ENCODE results near the gene SCN5A. TPM values are rescaled to one million over a fixed set of nuclear protein-coding genes. Genes with fewer than 3 reads are reported as not detected.

Gene SCN5A
- total RNA-seq, 2 experiments from 2014 or later = 0.20 to 0.52 TPM

DNA sequence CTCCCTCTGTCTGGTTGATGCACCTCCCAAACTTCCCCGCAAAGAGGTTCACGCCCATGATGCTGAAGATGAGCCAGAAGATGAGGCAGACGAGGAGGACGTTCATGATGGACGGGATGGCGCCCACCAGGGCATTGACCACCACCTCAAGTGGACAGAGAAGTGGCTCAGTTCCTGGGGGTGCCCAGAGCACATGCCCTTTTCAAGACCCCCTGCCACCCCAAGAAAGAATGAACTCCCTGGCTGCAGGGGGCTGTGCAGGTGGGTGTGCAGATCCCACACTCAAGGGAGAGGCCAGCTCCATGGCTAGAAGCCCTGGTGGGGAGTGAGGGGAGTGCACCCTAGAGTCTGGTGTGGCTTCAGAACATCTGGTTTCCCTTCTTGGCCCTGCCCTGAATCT is 89.2 kb downstream of the SCN5A start:
- Mint-ChIP-seq H3K4me3 (no peak overlapping the region), H3K4me1 (ENCODE audit: low read depth) (no peaks in the 10 kb centered on the region), H3K27me3 (peaks cover 2% of the 10 kb centered on the region), H3K36me3 (ENCODE audit: low read depth) (no peaks in the 10 kb centered on the region), H3K27ac (no peak overlapping the region), H3K9me3 (no peaks in the 10 kb centered on the region)
- intact Hi-C loops (cut with micrococcal nuclease) = no loop called here
- CTCF ChIA-PET = interaction anchor here (1.7 kb wide), 1 partner anchor 87 kb away, joined by 4 read pairs; no protein-coding TSS in a partner anchor
- ATAC-seq (no peak), DNase-seq (peak; percentile 4)
- TF ChIP-seq, protein P1, sequence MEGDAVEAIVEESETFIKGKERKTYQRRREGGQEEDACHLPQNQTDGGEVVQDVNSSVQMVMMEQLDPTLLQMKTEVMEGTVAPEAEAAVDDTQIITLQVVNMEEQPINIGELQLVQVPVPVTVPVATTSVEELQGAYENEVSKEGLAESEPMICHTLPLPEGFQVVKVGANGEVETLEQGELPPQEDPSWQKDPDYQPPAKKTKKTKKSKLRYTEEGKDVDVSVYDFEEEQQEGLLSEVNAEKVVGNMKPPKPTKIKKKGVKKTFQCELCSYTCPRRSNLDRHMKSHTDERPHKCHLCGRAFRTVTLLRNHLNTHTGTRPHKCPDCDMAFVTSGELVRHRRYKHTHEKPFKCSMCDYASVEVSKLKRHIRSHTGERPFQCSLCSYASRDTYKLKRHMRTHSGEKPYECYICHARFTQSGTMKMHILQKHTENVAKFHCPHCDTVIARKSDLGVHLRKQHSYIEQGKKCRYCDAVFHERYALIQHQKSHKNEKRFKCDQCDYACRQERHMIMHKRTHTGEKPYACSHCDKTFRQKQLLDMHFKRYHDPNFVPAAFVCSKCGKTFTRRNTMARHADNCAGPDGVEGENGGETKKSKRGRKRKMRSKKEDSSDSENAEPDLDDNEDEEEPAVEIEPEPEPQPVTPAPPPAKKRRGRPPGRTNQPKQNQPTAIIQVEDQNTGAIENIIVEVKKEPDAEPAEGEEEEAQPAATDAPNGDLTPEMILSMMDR (IDR thresholded peaks at IDR 0.05) = no peak
- POLR2A ChIA-PET = interaction anchor here (1.0 kb wide), 1 partner anchor 12 kb away, joined by 3 read pairs; no protein-coding TSS in a partner anchor

DNA sequence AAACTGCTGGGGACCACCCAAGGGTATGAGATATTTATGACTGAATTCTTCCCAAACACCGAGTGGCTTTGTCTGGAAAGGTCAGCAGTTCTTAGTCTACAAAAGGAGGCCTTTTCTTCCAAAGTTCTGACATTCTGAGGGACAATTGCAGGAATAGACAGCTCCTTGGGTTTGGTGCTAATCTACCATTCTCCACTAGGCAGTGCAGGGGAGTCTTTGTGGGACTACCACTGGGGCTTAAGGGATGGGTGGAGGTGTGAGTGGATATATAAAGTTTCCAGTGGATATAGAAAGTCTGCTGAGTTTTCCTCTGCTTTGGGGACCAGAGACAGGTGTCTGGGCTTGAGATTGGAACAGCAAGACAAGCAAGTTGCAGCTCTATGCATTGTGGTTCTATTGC is 90.6 kb downstream of the SCN5A start:
- CTCF ChIA-PET = interaction anchor here (1.2 to 1.4 kb wide), 2 partner anchors 40 to 63 kb away, joined by 3 to 5 read pairs; partner anchors contain the start of gene EXOG
- H3K9me3 Mint-ChIP-seq = peaks cover 1% of the 10 kb centered on the region
- no peak overlapping the region for H3K4me3 Mint-ChIP-seq
- intact Hi-C loops (cut with micrococcal nuclease) = no loop called here
- no peaks in the 10 kb centered on the region for H3K36me3 Mint-ChIP-seq (ENCODE audit: low read depth)
- peaks cover 2% of the 10 kb centered on the region for H3K27me3 Mint-ChIP-seq
- POLR2A ChIA-PET = no interaction called here
- no peak overlapping the region for H3K27ac Mint-ChIP-seq
- no peaks in the 10 kb centered on the region for H3K4me1 Mint-ChIP-seq (ENCODE audit: low read depth)
- TF ChIP-seq, protein P1 (IDR thresholded peaks at IDR 0.05) = no peak
- ATAC-seq = no peak
- no peak for DNase-seq

DNA sequence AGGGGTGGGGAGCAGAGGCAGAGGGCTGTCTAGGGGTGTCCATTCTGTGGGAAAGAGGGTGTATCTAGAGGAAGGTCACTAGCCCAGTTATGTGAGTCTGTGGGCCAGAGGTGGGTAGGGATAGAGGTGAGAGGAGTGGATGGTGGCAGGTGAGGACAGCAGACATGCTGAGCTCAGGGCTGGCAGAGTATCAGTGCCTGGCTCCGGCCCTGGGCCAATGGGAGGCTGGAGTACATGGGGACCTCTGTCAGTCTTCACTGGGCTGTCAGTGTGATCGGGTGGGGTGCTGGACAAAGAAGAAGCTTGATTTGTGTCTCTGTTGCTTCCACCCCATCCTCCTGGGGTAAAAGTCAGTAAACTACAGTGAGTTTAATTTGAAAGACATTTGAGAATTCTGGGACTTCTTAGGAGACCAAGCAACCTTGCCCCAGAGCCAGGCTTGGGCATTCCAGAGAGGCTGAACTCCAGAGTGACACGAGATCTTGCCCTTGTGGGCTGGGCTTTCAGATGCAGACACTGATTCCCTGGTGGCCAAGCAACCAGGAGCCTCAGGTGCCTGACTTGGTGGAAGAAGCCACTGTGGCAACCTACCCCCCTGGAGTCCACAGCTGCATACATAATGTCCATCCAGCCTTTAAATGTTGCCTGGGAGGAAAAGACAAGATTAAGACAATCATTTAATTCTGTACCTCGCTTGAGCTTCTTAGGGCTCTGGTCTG is 92.7 kb downstream of the SCN5A start:
- intact Hi-C loops (cut with micrococcal nuclease) = no loop called here
- Mint-ChIP-seq H3K27ac (no peak overlapping the region), H3K27me3 (peaks cover 2% of the 10 kb centered on the region), H3K4me3 (no peak overlapping the region), H3K36me3 (ENCODE audit: low read depth) (no peaks in the 10 kb centered on the region), H3K4me1 (ENCODE audit: low read depth) (no peaks in the 10 kb centered on the region), H3K9me3 (peaks cover 1% of the 10 kb centered on the region)
- POLR2A ChIA-PET = no interaction called here
- TF ChIP-seq, protein P1 (IDR thresholded peaks at IDR 0.05) = no peak
- ATAC-seq = no peak
- CTCF ChIA-PET = interaction anchor here (1.0 kb wide), 1 partner anchor 94 kb away, joined by 3 read pairs; no protein-coding TSS in a partner anchor
- no peak for DNase-seq

DNA sequence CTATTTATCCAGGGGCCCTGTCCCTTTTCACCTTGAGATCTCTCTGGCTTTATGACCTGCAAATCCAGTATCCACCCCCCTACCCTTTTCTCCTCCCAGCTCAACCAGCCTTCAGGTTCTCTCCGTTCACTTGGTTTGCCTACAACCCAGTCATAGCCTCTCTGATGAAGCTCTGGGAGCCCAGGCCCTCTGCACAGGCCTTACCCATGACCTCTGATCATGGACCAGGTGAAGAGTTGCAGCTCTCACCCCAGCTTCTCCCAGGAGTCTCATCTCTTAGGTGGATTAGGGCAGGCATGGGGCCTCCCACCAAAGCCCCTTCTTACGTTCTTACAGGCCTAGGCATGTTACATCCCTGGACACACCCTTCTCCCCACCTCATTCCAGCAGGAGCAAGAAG is 93.6 kb downstream of the SCN5A start:
- ChIA-PET CTCF (no interaction called here), POLR2A (no interaction called here)
- Mint-ChIP-seq H3K4me1 (ENCODE audit: low read depth) (no peaks in the 10 kb centered on the region), H3K27me3 (peaks cover 2% of the 10 kb centered on the region), H3K4me3 (no peak overlapping the region), H3K36me3 (ENCODE audit: low read depth) (no peaks in the 10 kb centered on the region), H3K9me3 (peaks cover 1% of the 10 kb centered on the region), H3K27ac (no peak overlapping the region)
- DNase-seq (no peak), ATAC-seq (no peak)
- intact Hi-C loops (cut with micrococcal nuclease) = no loop called here
- TF ChIP-seq, protein P1 (IDR thresholded peaks at IDR 0.05) = no peak

DNA sequence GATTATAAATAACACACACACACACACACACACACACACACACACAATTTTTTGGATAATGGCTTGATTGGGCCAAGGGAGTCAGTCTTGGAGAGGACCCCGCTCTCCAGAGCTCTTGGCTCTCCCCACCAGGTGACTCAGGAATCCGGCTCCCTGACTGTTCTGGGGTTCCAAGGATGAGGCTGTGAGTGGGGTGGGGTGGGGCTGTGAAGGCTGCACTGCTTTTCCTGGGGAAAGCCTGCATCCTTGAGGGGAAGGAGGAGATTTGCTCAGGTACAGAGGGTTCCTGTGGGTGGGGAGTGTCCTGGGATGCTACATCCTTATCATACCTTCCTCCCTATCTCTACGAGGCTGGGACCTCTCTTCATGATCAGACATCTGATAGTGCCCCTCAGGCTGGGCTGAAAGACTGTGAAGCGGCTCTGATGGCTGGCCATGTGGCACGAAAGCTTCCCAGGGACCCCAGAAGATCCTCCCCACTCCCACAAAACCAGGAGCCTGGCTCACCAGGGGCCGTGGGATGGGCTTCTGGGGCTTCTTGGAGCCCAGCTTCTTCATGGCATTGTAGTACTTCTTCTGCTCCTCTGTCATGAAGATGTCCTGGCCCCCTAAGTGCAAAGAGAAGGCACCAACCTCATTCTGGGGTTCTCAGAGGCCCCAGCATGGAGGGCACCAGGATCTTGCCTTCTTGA is 94.2 kb downstream of the SCN5A start:
- DNase-seq (no peak), ATAC-seq (no peak)
- H3K36me3 Mint-ChIP-seq (ENCODE audit: low read depth) = no peaks in the 10 kb centered on the region
- H3K27ac Mint-ChIP-seq = no peak overlapping the region
- peaks cover 2% of the 10 kb centered on the region for H3K27me3 Mint-ChIP-seq
- TF ChIP-seq, protein P1 (IDR thresholded peaks at IDR 0.05) = no peak
- POLR2A ChIA-PET = no interaction called here
- intact Hi-C loops (cut with micrococcal nuclease) = no loop called here
- H3K4me3 Mint-ChIP-seq = no peak overlapping the region
- H3K4me1 Mint-ChIP-seq (ENCODE audit: low read depth) = no peaks in the 10 kb centered on the region
- H3K9me3 Mint-ChIP-seq = peaks cover 1% of the 10 kb centered on the region
- CTCF ChIA-PET = no interaction called here
